NOMO-1 (cell line): ENCODE data around the gene BDKRB2.

Experiments used
- DNase-seq, 2 experiments: peaks; one replicate each; lab custom pipeline; 2025; ENCODE audit not compliant: unreplicated experiment in 2 of 2; lab: John Stamatoyannopoulos, UW

BDKRB2 gene

DNA sequence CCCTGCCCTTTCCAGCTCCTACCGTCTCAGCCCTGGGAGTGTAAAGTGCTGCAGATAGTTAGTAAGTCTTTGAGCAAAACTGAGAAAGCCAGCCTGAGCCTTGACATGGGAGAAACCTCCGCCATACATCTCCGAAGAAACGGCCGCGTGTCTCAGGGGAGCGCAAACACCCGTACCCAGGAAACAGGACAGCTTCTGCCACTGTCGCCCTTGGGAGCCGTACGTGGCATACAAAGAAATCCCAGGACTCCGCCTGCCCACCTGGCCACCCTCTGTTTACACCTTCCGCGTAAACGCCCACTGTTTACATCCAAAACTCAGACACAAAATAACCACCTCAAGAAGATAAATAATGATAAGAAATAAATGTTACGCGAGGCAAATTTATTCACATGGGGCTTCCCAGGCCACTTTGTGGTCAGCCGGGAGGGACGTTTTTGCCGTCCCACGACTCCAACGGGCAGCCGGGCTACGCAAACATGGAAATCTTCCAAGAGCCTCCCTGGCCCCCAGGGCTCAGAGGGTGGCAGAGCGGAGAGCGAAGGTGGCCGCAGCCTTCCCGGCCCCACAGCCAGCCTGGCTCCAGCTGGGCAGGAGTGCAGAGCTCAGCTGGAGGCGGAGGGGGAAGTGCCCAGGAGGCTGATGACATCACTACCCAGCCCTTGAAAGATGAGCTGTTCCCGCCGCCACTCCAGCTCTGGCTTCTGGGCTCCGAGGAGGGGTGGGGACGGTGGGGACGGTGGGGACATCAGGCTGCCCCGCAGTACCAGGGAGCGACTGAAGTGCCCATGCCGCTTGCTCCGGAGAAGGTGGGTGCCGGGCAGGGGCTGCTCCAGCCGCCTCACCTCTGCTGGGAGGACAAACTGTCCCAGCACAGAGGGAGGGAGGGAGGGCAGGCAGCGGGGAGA, at the start of gene BDKRB2:
TSS of gene BDKRB2 (plus strand) at position 689 of the 908 bp plus-strand sequence. CDS start 32,269 bp downstream, outside the sequence.
- peak; percentile 50 to 69 for DNase-seq

DNA sequence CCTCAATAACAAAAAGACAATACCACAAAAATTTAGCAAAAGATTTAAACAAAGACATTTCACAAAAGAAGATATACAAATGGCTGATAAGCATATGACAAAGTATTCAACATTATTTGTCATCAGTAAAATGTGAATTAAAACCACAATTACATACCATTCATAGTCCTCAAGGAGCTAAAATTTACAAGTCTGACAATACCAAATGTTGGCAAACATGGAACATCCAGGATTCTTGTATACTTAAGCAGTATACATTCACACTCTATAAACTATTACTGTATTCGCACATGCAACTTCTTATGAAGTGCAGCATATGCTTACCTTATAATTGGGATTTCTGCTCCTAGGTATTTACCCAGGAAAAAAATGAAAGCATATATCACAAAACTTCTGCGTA, 49.7 kb upstream of the BDKRB2 start:
- DNase-seq: no peak

DNA sequence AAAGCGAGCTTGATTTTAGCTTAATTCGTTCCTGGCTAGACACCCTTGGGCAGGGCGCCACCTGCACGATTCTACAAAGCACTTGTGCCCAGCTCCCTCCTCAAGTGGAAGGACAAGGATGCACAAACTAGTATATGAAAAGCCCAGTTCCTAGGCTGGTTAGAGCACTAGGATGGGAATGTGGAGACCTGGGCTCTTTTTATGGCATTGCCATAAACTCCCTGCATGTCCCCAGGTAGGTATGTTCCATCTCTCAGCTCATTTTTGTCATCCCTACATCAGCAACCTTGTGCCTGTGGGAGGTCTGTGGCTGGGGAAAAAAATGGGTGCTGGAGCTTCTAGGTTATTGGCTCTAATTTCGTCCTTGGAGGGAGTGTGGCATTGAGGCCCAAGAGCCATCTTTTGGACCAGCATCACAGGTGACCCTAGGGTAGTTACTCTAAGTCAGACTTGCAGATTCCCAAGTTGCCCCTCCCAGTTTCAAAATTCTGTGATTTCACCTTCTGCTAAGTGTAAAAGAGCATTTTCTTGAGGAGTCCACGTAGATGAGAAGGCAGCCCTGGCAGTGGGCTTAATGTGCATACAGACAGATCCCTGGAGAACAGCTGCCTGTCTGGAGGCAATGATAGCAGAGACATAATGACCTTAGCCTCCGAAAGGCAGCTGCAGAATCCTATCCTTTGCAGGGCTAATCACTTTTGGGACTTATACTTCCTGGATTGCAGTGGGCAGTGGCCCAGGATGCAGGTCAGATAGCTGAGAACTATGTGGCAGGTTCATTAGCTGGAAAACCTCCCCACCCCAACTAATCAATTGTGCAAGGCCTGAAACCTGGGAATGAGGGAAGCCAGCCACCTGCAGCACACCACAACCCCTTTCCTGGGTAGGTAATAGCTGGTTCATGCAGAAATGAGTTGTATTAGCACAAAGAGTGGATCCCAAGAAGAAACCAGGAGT, 47.6 kb upstream of the BDKRB2 start:
- DNase-seq: no peak

DNA sequence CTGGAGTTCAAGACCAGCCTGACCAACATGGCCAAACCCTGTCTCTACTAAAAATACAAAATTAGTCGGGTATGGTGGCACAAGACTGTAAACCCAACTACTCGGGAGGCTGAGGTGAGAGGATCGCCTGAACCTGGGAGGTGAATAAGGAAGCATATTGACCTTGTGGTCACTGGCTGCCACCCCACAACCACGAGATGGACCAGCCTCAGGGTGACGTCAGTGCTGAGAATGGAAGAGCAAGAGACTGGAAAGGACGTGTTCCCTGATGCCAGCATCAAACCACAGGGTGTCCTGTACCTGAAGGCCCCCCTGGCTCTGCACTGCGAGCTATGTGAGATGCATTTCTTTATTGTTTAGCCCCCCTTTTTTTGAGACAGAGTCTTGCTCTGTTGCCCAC, 45.9 kb upstream of the BDKRB2 start:
- no peak for DNase-seq

DNA sequence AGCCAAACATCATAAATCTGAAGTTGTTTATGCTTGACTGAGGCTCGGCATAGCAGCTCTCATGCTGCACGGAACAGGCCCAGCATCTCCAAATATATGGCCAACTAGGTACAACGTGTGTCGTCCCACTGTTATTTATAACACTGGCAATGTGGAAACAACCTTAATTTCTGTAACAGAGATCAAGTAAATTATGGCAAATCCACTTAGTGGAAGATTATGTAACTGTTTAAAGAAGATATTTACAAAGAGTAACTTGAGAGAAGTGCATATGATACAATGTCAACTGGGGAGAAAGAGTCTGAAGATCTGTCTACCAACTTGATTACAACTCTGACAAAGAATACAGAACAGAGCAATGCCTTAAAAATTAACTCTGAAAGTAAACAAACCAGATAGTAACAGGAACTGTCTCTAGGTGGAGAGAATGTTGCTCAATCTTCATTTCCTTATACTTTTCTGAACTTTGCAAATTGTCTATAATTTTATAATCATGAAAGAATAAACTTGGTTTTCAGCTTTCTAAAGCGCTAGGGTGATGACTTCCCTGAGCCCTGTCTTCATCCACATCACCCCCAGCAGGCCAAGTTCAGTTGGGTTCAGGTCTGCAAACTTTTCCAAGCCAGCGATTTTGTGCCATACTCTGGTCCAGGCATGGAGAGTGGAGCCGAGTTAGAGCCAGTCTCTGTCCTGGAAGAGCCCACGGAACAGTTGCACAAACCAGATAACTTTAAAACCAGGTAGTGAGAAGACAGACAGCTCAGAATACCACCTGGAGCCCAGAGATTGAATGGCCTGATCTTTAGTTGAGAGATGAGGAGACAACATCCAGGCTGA, 44.3 kb upstream of the BDKRB2 start:
- DNase-seq: peak in 1 of 2 experiments; percentile 43

DNA sequence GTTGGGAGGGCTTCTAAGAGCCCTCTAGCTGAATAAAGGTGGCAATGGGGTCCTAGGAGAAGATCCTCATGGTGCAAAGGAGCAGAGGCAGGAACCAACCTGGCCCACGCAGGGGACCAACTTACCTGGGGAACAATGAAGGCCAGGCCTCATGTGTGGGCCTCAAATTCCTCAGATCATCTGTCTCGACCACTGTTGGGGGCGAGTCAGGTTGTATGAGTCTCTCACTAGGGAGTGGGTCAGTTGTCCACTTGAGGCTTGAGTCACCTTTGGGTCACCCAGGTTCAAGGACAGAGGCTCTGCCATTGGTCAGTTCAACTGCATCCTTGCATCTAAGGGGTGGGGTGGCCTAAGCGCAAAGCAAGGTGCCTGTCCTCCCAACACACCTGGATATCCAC, 43.7 kb upstream of the BDKRB2 start:
- DNase-seq: no peak

DNA sequence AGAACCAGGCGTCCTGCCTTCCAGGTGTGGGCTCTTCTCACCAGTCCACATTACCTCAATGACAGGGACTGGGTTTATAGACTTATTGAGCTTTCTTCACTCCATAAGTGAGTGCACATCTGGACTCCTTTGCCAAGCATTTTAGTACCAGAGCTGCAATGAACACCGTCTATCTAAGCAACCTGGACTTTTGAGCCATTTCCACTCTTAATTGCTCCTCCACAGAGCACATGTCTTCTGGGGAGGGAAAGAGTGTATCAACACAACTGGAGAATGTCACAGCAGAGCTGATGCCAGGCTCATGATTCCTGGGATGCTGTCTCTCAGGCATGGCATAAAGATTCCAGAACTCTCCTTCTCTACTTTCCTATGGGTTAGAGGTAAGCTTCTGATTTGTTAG, 43.0 kb upstream of the BDKRB2 start:
- no peak for DNase-seq

DNA sequence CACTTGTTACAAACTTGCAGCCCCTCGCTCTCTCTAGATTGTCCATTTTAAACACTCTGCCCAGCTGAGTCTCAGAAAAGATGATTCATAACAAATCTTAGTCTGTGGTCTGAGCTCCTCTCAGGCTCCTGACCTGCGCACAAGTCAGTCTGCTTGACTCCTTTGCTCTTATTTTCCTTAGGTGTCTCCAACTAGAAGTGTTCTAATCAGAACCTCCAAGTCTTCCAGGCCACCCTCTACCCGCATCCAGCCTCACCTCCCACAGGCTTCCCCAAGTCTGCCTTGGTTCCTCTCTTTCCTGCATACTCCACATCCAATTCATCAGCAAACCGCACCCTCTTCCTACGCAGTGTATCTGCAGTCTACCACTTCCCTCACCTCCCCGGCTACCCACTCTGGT, 42.4 kb upstream of the BDKRB2 start:
- no peak for DNase-seq

DNA sequence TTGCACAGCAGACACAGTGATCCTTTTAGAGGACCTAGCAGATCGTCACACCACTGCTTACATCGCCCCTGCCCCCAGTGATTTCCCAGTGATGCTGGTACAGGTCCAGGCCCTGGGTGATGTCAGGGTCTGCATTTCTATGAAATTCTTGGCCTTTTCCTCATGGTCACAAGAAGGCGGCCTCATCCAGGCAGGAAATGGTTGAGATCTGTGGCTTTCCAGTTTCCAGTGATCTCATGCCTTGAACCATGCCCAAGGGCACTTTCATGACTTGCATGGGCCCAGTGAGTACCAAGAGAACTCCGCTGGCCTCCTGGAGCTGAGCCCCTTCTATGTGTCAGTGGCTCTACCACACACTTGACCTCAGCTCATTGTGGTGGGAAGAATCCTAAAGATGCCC, 41.9 kb upstream of the BDKRB2 start:
- DNase-seq: no peak

DNA sequence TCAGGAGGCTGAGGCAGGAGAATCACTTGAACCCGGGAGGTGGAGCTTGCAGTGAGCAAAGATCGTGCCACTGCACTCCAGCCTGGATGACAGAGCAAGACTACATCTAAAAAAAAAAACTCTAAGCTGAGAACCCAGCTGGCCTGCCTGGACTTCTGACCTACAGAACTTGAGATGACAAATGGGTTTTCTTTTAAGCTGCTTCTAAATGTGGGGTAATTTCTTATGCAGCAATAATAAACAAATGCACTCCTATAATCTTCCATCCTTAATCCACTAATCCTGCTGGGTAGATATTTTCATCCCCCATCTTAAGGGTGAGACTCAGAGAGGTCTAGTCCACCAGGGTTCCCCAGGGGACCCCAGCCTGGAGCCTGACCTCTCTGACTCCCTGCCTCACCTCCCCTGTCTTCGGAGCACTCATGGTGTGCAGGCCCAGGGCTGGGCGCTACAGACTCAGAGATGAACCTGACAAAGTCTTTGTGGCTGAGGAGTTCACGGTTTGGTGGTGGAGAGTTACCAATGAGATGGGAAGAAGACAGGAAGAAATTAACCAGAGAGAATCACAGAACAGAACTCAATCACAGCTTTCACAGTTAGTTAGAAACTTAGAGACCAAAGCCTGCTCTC, 39.7 kb upstream of the BDKRB2 start:
- DNase-seq: no peak

DNA sequence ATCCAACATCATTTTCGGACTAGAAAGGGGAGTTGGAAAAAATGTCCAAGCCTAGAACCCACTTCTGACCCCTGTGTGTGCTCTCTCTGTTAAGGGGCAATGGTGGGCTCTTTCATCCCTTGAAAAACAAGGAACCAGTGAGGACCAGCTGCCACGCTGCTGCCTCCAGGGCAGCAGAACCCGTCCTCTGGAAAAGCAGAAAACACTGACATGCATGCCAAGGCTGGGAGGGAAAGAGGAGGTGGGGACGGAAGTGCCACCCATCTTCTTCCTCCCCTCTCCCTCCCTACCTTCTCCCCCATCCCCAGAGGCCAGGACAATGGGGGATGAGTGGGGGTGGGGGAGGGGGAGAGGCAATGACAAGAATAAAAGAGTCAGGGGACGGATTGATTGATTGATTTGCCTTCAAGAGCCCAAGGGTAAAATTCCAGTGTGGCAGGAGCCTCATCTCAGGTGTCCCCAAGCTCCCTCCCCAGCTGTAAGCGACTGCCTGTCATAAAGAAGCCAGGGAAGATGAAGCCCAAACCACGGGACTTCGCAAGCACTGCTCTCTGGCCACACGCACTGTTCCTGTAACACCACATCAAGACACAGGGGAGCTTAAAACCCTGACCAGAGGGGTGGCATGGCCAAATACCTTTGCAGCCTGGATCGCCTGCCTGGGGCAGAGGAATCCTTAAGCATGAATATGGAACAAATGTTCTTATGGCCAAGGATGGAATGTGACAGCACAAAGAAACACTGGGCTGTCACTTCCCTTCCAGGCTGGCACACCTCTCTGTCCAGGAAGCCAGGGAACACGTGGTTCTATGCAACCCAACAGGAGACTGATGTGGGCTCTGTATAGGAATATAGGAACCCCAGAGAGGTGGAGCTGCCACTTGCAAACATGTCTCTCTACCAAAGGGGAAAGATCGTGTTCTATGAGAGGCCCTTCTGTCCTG, 38.9 kb upstream of the BDKRB2 start:
- no peak for DNase-seq

DNA sequence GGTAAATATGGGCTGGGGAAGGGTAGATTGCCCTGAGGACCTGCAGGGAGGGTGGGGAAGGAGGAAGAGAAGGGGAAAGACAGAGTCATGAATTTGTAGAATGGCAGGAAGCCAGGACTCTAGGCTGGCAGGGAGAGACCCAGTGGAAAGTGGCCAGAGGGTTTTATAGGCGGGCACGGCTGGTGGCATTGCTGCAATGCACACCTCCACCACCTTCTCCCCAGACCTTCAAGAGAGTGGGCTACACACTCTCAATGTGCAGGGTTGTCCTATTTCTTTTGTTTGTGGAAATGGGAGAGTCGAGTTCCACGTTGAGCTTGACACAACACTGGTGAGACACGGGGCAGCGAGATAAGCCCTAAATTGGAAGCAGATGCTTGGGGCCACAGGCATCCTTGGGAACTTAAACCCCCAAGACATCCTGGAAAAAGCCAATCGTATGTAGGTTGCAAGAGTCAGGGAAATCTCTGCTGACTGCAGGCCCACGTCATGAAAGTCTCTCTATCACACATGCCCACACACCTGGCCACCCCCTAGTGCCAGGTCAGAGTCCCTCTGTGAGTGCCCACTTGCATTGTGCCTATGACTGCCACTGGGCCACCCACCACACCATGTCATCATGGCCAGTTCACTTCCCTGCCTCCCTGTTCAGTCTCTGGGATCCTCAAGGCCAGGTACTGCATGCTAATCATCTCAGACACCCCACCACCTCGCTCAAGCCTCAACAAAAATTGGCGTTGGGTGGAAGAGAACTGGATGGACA, 38.0 kb upstream of the BDKRB2 start:
- no peak for DNase-seq

DNA sequence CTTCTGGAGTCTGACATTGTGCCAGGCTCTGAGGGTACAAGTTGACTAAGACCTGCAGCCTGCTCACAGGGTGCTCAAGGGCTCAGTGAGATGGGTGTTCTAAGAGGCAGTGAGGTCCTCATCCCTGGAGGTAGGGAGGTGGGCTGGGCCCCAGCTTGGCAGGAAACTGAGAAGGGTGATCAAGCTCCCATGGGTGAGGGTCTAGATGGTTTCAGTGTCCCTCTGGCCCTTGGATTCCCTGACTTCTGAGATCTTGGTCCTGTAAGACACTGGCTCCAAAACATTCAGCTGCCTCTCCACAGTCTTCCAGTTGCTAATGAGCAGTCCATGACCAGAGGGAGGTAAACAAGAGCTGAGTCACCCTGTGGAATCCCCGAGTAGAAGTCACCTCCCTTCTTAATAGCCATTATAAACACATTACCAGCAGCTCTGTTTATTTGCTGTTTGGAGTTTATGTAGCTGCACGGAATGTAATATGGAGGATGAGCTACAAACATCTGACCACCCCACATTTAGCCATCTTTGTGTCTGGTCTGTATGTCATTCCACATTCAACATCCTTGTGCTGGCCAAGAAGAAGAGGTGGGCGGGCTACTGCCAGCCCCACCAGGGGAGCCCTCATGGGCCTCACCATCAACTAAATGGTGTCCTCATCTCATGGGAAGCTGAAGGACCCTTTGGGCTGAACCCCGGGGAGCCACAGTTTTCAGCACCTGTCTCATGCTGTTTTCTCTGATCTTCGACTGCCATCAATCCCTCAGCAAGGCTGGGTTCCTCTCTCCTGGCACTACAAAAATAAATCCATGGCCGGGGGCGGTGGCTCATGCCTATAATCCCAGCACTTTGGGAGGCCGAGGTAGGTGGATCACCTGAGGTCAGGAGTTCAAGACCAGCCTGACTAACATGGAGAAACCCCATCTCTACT, 37.2 kb upstream of the BDKRB2 start:
- no peak for DNase-seq

DNA sequence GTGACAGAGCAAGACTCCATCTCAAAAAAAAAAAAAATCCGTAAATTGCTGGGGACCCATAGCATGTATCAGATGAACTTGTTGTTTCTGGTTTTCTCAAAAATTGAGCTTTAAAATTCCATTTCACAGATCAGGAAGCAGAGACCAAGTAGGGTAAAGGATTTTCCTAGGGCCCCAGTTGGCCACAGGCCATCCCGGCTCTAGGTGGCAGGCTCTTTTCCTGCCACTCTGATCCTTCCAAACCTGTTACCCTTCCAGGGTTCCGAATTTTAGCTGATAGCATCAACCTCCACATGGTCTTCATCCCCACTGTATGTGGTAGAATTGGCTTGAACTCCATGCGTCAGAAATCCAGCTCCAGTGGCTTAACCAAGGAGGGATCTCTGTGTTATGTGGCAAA, 36.1 kb upstream of the BDKRB2 start:
- DNase-seq: no peak

DNA sequence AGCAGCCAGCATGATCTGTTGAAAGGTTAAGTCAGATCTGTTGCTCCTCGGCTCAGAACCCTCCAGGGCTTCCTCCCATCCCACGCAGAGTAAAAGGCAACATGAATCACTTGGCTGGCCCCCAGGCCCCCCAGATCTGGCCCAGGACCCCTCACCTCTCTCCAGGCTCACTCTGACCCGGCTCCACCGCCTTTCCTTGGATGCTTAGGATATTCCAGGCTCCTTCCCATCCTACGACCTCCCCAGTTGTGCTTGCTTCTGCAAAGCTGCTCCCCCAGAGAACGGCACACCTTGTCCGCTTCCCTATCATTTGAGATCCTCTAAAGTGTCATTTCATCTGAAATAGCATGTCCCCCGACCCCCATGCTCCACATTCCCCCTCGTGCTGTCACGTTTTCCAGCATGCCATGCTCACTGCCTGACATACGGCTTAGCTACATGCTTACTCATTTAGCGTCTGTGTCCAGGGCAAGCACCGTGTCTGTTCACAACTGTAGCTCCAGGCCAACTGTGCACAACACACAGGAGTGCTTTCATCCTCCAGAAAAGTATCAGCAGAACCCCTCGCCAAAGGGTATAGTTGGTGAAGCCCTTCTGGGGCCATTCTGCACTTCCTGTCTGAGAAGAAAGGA, 33.6 kb upstream of the BDKRB2 start:
- no peak for DNase-seq

DNA sequence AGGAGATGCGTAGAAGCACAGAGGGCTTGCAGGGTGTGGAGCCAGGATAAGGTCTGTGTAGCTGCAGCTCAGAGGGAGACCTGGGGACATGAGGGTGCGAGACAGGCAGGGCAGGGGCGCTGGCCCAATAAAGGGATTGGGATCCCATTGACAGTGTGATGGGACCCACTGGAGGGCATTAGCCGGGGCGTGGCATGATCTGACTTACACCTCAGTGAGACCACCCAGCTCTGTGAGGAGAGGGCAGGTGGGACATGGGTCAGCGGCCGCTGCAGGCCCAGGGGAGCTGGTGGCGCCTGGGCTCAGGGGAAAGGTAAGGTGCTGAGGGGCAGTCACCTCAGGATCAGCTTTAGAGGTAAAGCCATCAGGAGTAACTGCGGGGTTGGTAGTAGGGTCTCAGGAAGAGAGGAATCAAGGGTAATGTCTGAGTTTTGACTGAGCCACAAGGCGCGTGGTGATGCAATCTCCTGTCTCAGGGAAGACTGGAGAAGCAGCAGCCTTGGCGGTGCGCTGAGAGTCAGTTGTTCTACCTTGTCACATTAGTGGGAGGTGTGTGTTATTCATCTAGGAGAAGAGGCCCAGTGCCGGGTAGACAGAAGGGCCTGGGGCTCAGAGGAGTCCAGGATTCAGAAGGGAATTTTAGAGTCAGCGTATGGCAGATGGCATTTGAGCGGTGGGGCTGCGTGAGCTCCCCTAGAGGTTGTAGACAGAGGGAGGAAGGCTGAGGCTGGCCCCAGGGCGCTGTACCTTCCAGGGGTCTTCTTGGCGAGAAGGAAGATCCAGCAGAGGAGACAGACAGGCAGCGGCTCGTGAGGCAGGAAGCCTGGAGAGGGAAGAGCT, 30.8 kb upstream of the BDKRB2 start:
- no peak for DNase-seq
